Type B pancreatic cell (in vitro differentiated cells): ENCODE results near the gene TJAP1. TPM values are rescaled to one million over a fixed set of nuclear protein-coding genes. Genes with fewer than 3 reads are reported as not detected.

Experiments used
- DNase-seq: peaks from one replicate; pipeline ENCODE4 v3.0.0; 2021; ENCODE audit warnings: mixed read lengths; ENCODE audit not compliant: unreplicated experiment; ENCODE audit errors: extremely low spot score
- H3K27ac Mint-ChIP-seq: 2 replicates; pipeline ENCODE4 v1.8.0; 2021; ENCODE audit warnings: mild to moderate bottlenecking, mixed read lengths
- H3K27me3 Mint-ChIP-seq: 2 replicates; pipeline ENCODE4 v1.8.0; 2021; ENCODE audit warnings: mixed read lengths
- H3K36me3 Mint-ChIP-seq: 2 replicates; pipeline ENCODE4 v1.8.0; 2021; ENCODE audit warnings: mixed read lengths
- H3K4me1 Mint-ChIP-seq: one replicate; pipeline ENCODE4 v1.8.0; 2021; ENCODE audit warnings: mixed read lengths; ENCODE audit not compliant: unreplicated experiment
- H3K4me3 Mint-ChIP-seq: 2 replicates; pipeline ENCODE4 v1.8.0; 2021; ENCODE audit warnings: mild to moderate bottlenecking, mixed read lengths
- H3K9me3 Mint-ChIP-seq: 2 replicates; pipeline ENCODE4 v1.8.0; 2021; ENCODE audit warnings: mixed read lengths
- total RNA-seq: library from RNA; stranded (reverse); gene quantifications from 2 replicates; pipeline ENCODE4 v1.2.1, GENCODE V29; 2021; ENCODE audit warnings: low replicate concordance
- TF ChIP-seq, protein P1 (sequence below): fragments of 200-600 bp; sonication (generic); conservative IDR thresholded peaks from 2 replicates; pipeline ENCODE4 v1.5.0; 2021; ENCODE audit warnings: antibody characterized with exemption, mild to moderate bottlenecking

TJAP1 gene
- total RNA-seq, 1 donor from 2014 or later, result 44.5 TPM

DNA sequence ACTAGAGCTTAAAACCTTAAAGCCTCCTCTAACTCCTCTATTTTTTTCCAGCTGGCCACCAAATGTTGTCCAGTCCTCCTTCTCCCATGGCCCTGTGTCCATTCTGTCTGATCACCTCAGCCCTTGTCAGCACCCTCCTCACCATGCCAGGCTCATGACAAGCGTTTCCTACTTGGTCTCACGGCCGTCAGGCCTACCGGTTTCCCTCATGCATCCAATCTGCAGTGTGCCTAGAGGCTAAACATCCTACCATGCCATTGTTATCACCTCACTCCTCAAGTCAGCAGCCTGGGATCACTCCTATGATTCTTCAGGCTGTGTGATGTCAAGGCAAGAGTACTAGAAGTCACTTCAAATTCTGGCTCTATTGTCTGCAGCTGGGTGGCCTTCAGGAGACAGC is 9.6 kb upstream of the TJAP1 start:
- H3K4me3 Mint-ChIP-seq, result no peak overlapping the region
- H3K27me3 Mint-ChIP-seq, result peaks cover 14% of the 10 kb centered on the region
- DNase-seq, result no peak
- no peaks in the 10 kb centered on the region for H3K36me3 Mint-ChIP-seq
- TF ChIP-seq, protein P1, sequence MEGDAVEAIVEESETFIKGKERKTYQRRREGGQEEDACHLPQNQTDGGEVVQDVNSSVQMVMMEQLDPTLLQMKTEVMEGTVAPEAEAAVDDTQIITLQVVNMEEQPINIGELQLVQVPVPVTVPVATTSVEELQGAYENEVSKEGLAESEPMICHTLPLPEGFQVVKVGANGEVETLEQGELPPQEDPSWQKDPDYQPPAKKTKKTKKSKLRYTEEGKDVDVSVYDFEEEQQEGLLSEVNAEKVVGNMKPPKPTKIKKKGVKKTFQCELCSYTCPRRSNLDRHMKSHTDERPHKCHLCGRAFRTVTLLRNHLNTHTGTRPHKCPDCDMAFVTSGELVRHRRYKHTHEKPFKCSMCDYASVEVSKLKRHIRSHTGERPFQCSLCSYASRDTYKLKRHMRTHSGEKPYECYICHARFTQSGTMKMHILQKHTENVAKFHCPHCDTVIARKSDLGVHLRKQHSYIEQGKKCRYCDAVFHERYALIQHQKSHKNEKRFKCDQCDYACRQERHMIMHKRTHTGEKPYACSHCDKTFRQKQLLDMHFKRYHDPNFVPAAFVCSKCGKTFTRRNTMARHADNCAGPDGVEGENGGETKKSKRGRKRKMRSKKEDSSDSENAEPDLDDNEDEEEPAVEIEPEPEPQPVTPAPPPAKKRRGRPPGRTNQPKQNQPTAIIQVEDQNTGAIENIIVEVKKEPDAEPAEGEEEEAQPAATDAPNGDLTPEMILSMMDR, result no peak
- H3K27ac Mint-ChIP-seq, result no peak overlapping the region
- H3K9me3 Mint-ChIP-seq, result no peaks in the 10 kb centered on the region
- H3K4me1 Mint-ChIP-seq, result no peaks in the 10 kb centered on the region

DNA sequence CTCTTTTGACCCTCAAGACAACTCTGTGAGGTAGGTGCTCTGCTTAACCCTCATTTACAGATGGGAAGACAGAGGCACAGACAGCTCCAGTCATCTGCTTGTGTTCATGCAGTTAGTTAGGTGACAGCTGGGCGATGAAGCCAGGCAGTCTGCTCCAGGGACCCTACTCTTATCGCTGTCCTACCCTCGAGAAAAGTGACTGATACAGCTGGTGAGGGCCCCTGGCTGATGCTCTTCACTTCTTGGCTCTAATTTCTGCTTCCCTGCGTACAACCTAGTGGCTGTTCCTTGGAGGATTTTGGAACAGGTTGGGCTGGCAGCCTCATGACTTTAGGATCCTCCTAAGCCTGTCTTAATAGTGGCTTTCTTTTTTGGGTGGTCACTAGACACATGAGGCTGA is 9.1 kb upstream of the TJAP1 start:
- DNase-seq, result no peak
- Mint-ChIP-seq H3K4me3 (no peak overlapping the region), H3K27me3 (peaks cover 10% of the 10 kb centered on the region), H3K36me3 (no peaks in the 10 kb centered on the region), H3K9me3 (no peaks in the 10 kb centered on the region), H3K4me1 (no peaks in the 10 kb centered on the region), H3K27ac (no peak overlapping the region)
- TF ChIP-seq, protein P1, result no peak

DNA sequence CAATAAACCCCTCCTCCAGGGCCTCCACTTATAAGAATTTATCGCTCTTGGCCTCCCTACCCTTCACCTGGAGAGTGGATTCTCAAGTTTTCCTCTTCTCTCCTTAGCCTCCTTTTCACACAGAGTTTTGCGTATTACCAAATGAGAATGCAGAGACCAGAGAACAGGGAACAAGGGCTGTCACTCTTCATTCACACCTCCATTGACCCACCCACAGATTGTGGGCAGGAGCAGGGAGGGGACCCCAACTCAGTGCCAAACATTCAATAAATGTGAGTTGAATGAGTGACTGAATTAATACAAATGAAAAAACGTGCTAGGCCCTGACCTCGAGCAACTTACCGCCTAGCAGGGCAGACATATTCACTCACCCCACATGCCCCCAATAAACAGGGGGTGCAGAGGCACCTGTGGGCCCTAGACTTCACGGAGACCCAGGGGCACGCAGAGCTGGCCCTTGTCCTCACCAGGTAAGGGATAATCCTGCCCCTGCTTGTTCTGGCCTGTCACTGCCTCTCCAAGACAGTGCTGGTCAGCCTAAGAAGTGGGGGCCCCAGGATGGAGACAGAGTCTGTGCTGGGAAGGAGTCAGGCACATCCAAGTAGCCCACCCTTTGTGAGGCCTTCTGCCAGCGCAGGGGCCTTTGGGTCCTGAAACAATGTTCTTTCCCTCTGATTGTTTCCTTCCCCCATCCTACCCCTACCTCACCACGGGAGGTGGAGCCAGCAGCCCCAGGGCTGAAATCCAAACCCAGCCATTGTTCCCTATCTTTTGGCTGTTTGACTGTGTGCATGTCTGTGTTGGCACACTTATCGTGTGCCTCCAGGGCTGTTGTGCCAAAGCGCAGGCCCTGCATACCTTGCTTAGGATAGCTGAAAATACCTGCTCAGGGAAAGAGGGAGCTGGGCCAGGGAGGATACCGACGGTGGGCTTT is 8.4 kb upstream of the TJAP1 start:
- TF ChIP-seq, protein P1, result no peak
- no peaks in the 10 kb centered on the region for H3K4me1 Mint-ChIP-seq
- peak overlapping the region; percentile 76 for H3K27ac Mint-ChIP-seq
- peaks cover 9% of the 10 kb centered on the region for H3K27me3 Mint-ChIP-seq
- DNase-seq, result no peak
- no peaks in the 10 kb centered on the region for H3K9me3 Mint-ChIP-seq
- H3K36me3 Mint-ChIP-seq, result no peaks in the 10 kb centered on the region
- no peak overlapping the region for H3K4me3 Mint-ChIP-seq

DNA sequence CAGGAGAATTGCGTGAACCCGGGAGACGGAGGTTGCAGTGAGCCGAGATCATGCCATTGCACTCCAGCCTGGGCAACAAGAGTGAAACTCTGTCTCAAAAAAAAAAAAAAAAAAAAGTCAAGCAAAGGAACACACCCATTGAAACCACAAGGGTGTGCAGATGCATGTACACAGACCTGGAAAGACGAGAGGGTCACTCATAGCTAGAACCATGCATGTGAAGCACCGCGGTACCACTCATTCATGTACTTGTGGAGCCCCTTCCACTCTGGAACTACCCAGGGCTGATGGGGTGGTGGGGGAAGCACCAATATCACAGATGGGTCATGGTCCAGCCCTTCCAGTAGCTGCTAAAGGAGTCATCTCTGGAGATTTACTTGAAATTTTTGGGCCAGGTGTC is 7.4 kb upstream of the TJAP1 start:
- peaks cover 9% of the 10 kb centered on the region for H3K27me3 Mint-ChIP-seq
- H3K4me1 Mint-ChIP-seq, result no peaks in the 10 kb centered on the region
- no peak overlapping the region for H3K27ac Mint-ChIP-seq
- TF ChIP-seq, protein P1, result no peak
- no peak overlapping the region for H3K4me3 Mint-ChIP-seq
- H3K36me3 Mint-ChIP-seq, result no peaks in the 10 kb centered on the region
- no peak for DNase-seq
- no peaks in the 10 kb centered on the region for H3K9me3 Mint-ChIP-seq

DNA sequence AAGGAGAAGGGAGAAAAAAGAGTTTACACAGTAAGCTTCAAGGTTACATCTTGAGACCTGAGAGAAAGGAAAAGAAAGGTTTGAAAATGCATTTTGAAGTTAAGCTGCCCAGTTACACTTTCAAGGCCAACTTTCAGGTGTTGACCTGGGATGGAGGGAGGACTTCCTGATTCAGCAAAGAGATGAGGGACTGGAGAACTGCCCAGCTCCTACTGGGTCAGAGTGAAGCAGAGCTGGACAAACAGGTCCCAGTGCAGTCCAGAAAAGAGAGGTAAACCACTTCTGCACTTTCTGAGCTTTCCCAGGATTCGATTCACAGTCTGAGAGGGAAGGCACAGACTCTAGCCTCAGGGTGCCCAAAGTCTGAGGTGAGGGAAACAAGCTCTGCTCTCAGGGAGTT is 6.0 kb upstream of the TJAP1 start:
- H3K36me3 Mint-ChIP-seq, result no peaks in the 10 kb centered on the region
- peaks cover 7% of the 10 kb centered on the region for H3K27me3 Mint-ChIP-seq
- no peaks in the 10 kb centered on the region for H3K9me3 Mint-ChIP-seq
- TF ChIP-seq, protein P1, result no peak
- no peak overlapping the region for H3K27ac Mint-ChIP-seq
- no peak overlapping the region for H3K4me3 Mint-ChIP-seq
- H3K4me1 Mint-ChIP-seq, result no peaks in the 10 kb centered on the region
- no peak for DNase-seq
